Measurements from ENCODE around the gene ELOVL1.

DNA sequence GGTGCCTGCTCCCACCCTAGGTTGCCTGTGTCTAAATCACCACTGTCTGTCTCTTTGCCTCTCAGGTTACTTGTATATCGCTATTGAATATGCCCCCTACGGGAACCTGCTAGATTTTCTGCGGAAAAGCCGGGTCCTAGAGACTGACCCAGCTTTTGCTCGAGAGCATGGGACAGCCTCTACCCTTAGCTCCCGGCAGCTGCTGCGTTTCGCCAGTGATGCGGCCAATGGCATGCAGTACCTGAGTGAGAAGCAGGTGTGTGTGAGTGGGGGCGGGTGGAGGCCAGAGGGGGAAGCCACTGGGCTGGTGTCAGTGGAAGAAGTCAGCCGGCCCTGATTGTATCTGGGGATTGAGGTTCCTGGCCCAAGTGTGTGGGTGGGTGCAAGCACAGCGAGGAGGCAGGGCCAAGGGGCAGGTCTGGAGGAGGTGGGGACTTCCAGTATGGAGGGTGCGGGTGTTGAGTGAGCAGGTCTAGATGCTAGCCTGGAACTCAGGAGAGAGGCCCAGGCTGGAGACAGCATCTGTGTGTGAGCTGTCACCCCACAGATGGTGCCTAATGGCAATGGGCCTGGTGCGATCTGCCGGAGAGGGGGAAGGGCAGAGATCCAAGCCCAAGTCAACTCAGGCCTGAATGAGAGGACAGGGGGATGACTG, 49.9 kb downstream of the ELOVL1 start:
- TF ChIP-seq, protein P1, sequence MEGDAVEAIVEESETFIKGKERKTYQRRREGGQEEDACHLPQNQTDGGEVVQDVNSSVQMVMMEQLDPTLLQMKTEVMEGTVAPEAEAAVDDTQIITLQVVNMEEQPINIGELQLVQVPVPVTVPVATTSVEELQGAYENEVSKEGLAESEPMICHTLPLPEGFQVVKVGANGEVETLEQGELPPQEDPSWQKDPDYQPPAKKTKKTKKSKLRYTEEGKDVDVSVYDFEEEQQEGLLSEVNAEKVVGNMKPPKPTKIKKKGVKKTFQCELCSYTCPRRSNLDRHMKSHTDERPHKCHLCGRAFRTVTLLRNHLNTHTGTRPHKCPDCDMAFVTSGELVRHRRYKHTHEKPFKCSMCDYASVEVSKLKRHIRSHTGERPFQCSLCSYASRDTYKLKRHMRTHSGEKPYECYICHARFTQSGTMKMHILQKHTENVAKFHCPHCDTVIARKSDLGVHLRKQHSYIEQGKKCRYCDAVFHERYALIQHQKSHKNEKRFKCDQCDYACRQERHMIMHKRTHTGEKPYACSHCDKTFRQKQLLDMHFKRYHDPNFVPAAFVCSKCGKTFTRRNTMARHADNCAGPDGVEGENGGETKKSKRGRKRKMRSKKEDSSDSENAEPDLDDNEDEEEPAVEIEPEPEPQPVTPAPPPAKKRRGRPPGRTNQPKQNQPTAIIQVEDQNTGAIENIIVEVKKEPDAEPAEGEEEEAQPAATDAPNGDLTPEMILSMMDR (CRISPR knock-in tag; IDR thresholded peaks at IDR 0.05), result no peak
- TF ChIP-seq, protein P2, sequence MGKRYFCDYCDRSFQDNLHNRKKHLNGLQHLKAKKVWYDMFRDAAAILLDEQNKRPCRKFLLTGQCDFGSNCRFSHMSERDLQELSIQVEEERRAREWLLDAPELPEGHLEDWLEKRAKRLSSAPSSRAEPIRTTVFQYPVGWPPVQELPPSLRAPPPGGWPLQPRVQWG (CRISPR knock-in tag; IDR thresholded peaks at IDR 0.05; ENCODE audit: borderline replicate concordance, low read depth), result no peak
- TF ChIP-seq ZFX (CRISPR knock-in tag; IDR thresholded peaks at IDR 0.05; ENCODE audit: low read depth) (no peak), ZNF333 (CRISPR knock-in tag; IDR thresholded peaks at IDR 0.05; ENCODE audit: borderline replicate concordance) (no peak), POLR2A (IDR thresholded peaks at IDR 0.05; ENCODE audit: insufficient read depth in 1 of 2, low read depth in 2 of 2, low read length in 2 of 2) (no peak), TAF1 (CRISPR knock-in tag; IDR thresholded peaks at IDR 0.05) (no peak), RAD21 (CRISPR knock-in tag; IDR thresholded peaks at IDR 0.05) (no peak), NR2C2 (CRISPR knock-in tag; IDR thresholded peaks at IDR 0.05; ENCODE audit: borderline replicate concordance) (no peak), ZNF772 (CRISPR knock-in tag; IDR thresholded peaks at IDR 0.05) (no peak), ZBTB20 (CRISPR knock-in tag; IDR thresholded peaks at IDR 0.05; ENCODE audit: borderline replicate concordance, low read depth) (no peak)
- TF ChIP-seq, protein P3, sequence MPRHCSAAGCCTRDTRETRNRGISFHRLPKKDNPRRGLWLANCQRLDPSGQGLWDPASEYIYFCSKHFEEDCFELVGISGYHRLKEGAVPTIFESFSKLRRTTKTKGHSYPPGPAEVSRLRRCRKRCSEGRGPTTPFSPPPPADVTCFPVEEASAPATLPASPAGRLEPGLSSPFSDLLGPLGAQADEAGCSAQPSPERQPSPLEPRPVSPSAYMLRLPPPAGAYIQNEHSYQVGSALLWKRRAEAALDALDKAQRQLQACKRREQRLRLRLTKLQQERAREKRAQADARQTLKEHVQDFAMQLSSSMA (CRISPR knock-in tag; IDR thresholded peaks at IDR 0.05), result no peak
- TF ChIP-seq, protein P4, sequence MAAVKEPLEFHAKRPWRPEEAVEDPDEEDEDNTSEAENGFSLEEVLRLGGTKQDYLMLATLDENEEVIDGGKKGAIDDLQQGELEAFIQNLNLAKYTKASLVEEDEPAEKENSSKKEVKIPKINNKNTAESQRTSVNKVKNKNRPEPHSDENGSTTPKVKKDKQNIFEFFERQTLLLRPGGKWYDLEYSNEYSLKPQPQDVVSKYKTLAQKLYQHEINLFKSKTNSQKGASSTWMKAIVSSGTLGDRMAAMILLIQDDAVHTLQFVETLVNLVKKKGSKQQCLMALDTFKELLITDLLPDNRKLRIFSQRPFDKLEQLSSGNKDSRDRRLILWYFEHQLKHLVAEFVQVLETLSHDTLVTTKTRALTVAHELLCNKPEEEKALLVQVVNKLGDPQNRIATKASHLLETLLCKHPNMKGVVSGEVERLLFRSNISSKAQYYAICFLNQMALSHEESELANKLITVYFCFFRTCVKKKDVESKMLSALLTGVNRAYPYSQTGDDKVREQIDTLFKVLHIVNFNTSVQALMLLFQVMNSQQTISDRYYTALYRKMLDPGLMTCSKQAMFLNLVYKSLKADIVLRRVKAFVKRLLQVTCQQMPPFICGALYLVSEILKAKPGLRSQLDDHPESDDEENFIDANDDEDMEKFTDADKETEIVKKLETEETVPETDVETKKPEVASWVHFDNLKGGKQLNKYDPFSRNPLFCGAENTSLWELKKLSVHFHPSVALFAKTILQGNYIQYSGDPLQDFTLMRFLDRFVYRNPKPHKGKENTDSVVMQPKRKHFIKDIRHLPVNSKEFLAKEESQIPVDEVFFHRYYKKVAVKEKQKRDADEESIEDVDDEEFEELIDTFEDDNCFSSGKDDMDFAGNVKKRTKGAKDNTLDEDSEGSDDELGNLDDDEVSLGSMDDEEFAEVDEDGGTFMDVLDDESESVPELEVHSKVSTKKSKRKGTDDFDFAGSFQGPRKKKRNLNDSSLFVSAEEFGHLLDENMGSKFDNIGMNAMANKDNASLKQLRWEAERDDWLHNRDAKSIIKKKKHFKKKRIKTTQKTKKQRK (IDR thresholded peaks at IDR 0.05; ENCODE audit: low read length), result no peak
